Activated T-helper 17 cell treated with anti-CD3 and anti-CD28 coated beads, Interleukin-2, amount 50 U/mL, for 72 hours (primary cell): ENCODE results near the gene SLC47A2. TPM values are rescaled to one million over a fixed set of nuclear protein-coding genes. Genes with fewer than 3 reads are reported as not detected.
"Not testable (repeated sequence)": the region's sequence is repeated elsewhere in the genome, so short reads cannot be mapped to it uniquely, and the experiment has no call there.

Experiments
- ATAC-seq: fragments of 150-1000 bp; cut with Tn5 transposase; replicated peaks from 2 replicates; pipeline ENCODE4 v1.10.0; 2021; ENCODE audit warnings: mild to moderate bottlenecking, moderate library complexity
- H3K27ac Mint-ChIP-seq: one replicate; pipeline ENCODE4 v1.8.0; 2022; ENCODE audit warnings: mixed read lengths
- H3K27me3 Mint-ChIP-seq: one replicate; pipeline ENCODE4 v1.8.0; 2022; ENCODE audit warnings: mixed read lengths
- H3K36me3 Mint-ChIP-seq: one replicate; pipeline ENCODE4 v1.8.0; 2022; ENCODE audit warnings: low read depth, mild to moderate bottlenecking, mixed read lengths
- H3K4me1 Mint-ChIP-seq: one replicate; pipeline ENCODE4 v1.8.0; 2022; ENCODE audit warnings: mixed read lengths
- H3K4me3 Mint-ChIP-seq: one replicate; pipeline ENCODE4 v1.8.0; 2022; ENCODE audit warnings: mild to moderate bottlenecking, mixed read lengths
- H3K9me3 Mint-ChIP-seq: one replicate; pipeline ENCODE4 v1.8.0; 2022; ENCODE audit warnings: mixed read lengths
- total RNA-seq, 2 donors: library from RNA; stranded (reverse); gene quantifications; one replicate each; pipeline ENCODE4 v1.2.3, GENCODE V29; 2022

SLC47A2 gene
- total RNA-seq, 2 donors from 2014 or later = not detected

GRCh38 chr17:19712436-19713004 lies 3.9 kb downstream of the SLC47A2 start:
- Mint-ChIP-seq H3K4me3 (no peak overlapping the region), H3K27ac (no peak overlapping the region), H3K9me3 (no peaks in the 10 kb centered on the region), H3K27me3 (no peaks in the 10 kb centered on the region), H3K36me3 (no peaks in the 10 kb centered on the region), H3K4me1 (no peaks in the 10 kb centered on the region)
- no peak for ATAC-seq

GRCh38 chr17:19709841-19710240 lies 6.5 kb downstream of the SLC47A2 start:
- no peak overlapping the region for H3K4me3 Mint-ChIP-seq
- H3K27ac Mint-ChIP-seq = no peak overlapping the region
- no peak for ATAC-seq
- no peaks in the 10 kb centered on the region for H3K9me3 Mint-ChIP-seq
- no peaks in the 10 kb centered on the region for H3K4me1 Mint-ChIP-seq
- H3K27me3 Mint-ChIP-seq = no peaks in the 10 kb centered on the region
- H3K36me3 Mint-ChIP-seq = no peaks in the 10 kb centered on the region

- no peak for ATAC-seq
- Mint-ChIP-seq H3K27me3 (no peaks in the 10 kb centered on the region), H3K36me3 (no peaks in the 10 kb centered on the region), H3K4me3 (no peak overlapping the region), H3K27ac (no peak overlapping the region), H3K4me1 (no peaks in the 10 kb centered on the region), H3K9me3 (no peaks in the 10 kb centered on the region)
These were observed 7.8 kb downstream of the SLC47A2 start for GRCh38 chr17:19708431-19709175.

- Mint-ChIP-seq H3K27me3 (no peaks in the 10 kb centered on the region), H3K36me3 (no peaks in the 10 kb centered on the region), H3K27ac (no peak overlapping the region), H3K9me3 (no peaks in the 10 kb centered on the region), H3K4me1 (no peaks in the 10 kb centered on the region), H3K4me3 (no peak overlapping the region)
- ATAC-seq = no peak
These were observed 8.6 kb downstream of the SLC47A2 start for GRCh38 chr17:19707728-19708221.

- ATAC-seq = no peak
- Mint-ChIP-seq H3K4me1 (no peaks in the 10 kb centered on the region), H3K36me3 (no peaks in the 10 kb centered on the region), H3K27me3 (no peaks in the 10 kb centered on the region), H3K9me3 (no peaks in the 10 kb centered on the region), H3K4me3 (no peak overlapping the region), H3K27ac (no peak overlapping the region)
These were observed 9.3 kb downstream of the SLC47A2 start for GRCh38 chr17:19706791-19707727.

- Mint-ChIP-seq H3K4me1 (no peaks in the 10 kb centered on the region), H3K36me3 (no peaks in the 10 kb centered on the region), H3K27me3 (no peaks in the 10 kb centered on the region), H3K9me3 (no peaks in the 10 kb centered on the region), H3K4me3 (no peak overlapping the region), H3K27ac (no peak overlapping the region)
- no peak for ATAC-seq
These were observed 10.3 kb downstream of the SLC47A2 start for GRCh38 chr17:19705771-19706770.

- Mint-ChIP-seq H3K36me3 (no peaks in the 10 kb centered on the region), H3K4me1 (no peaks in the 10 kb centered on the region), H3K9me3 (no peaks in the 10 kb centered on the region), H3K27me3 (no peaks in the 10 kb centered on the region), H3K27ac (no peak overlapping the region), H3K4me3 (no peak overlapping the region)
- ATAC-seq = no peak
These were observed 11.2 kb downstream of the SLC47A2 start for GRCh38 chr17:19705201-19705600.

- no peaks in the 10 kb centered on the region for H3K36me3 Mint-ChIP-seq
- ATAC-seq = no peak
- no peaks in the 10 kb centered on the region for H3K9me3 Mint-ChIP-seq
- no peaks in the 10 kb centered on the region for H3K4me1 Mint-ChIP-seq
- H3K27ac Mint-ChIP-seq = no peak overlapping the region
- no peak overlapping the region for H3K4me3 Mint-ChIP-seq
- no peaks in the 10 kb centered on the region for H3K27me3 Mint-ChIP-seq
These were observed 12.4 kb downstream of the SLC47A2 start for GRCh38 chr17:19703828-19704613.

GRCh38 chr17:19703106-19703827 lies 13.1 kb downstream of the SLC47A2 start:
- H3K27ac Mint-ChIP-seq = no peak overlapping the region
- H3K36me3 Mint-ChIP-seq = no peaks in the 10 kb centered on the region
- no peak overlapping the region for H3K4me3 Mint-ChIP-seq
- H3K4me1 Mint-ChIP-seq = no peaks in the 10 kb centered on the region
- ATAC-seq = no peak
- no peaks in the 10 kb centered on the region for H3K27me3 Mint-ChIP-seq
- H3K9me3 Mint-ChIP-seq = no peaks in the 10 kb centered on the region

- Mint-ChIP-seq H3K27ac (no peak overlapping the region), H3K4me3 (no peak overlapping the region), H3K36me3 (no peaks in the 10 kb centered on the region), H3K9me3 (no peaks in the 10 kb centered on the region), H3K27me3 (no peaks in the 10 kb centered on the region), H3K4me1 (no peaks in the 10 kb centered on the region)
- no peak for ATAC-seq
These were observed 14.2 kb downstream of the SLC47A2 start for GRCh38 chr17:19702217-19702641.

- no peak overlapping the region for H3K4me3 Mint-ChIP-seq
- H3K36me3 Mint-ChIP-seq = no peaks in the 10 kb centered on the region
- no peak overlapping the region for H3K27ac Mint-ChIP-seq
- H3K4me1 Mint-ChIP-seq = no peaks in the 10 kb centered on the region
- H3K9me3 Mint-ChIP-seq = no peaks in the 10 kb centered on the region
- ATAC-seq = no peak
- no peaks in the 10 kb centered on the region for H3K27me3 Mint-ChIP-seq
These were observed 29.8 kb downstream of the SLC47A2 start for GRCh38 chr17:19686400-19687090.

- not testable (repeated sequence) for H3K27ac Mint-ChIP-seq, H3K36me3 Mint-ChIP-seq, H3K27me3 Mint-ChIP-seq, ATAC-seq, H3K4me3 Mint-ChIP-seq, H3K9me3 Mint-ChIP-seq, H3K4me1 Mint-ChIP-seq
These were observed 31.3 kb downstream of the SLC47A2 start for GRCh38 chr17:19684909-19685580.
